Renal pelvis (tissue), 4 donors: ENCODE measurements around the gene ZDHHC1. TPM values are rescaled to one million over a fixed set of nuclear protein-coding genes. Genes with fewer than 3 reads are reported as not detected.

Source experiments
- DNase-seq: peaks from one replicate; pipeline ENCODE4 v3.0.0-alpha.2; 2013
- polyA plus RNA-seq, 3 donors: library from polyadenylated mRNA; unstranded; fragments of 120-200 nt; gene quantifications; one replicate each; pipeline ENCODE4 v1.2.1, GENCODE V29; 2013; ENCODE audit not compliant: insufficient read length in 3 of 3

Gene ZDHHC1
- polyA plus RNA-seq, 3 donors: 14.7 to 18.3 (median 15.4) TPM

GRCh38 chr16:67449336-67449735, 33.1 kb upstream of the ZDHHC1 start:
- no peak for DNase-seq

GRCh38 chr16:67448580-67448979, 32.3 kb upstream of the ZDHHC1 start:
- DNase-seq: no peak

GRCh38 chr16:67447508-67448076, 31.3 kb upstream of the ZDHHC1 start:
- DNase-seq: no peak

GRCh38 chr16:67446968-67447507, 30.8 kb upstream of the ZDHHC1 start:
- DNase-seq: no peak

GRCh38 chr16:67445913-67446907, 29.9 kb upstream of the ZDHHC1 start:
- no peak for DNase-seq

- DNase-seq: no peak
Measured at GRCh38 chr16:67445441-67445912, 29.2 kb upstream of the ZDHHC1 start.

- no peak for DNase-seq
Measured at GRCh38 chr16:67445126-67445426, 28.8 kb upstream of the ZDHHC1 start.

GRCh38 chr16:67444259-67445125, 28.2 kb upstream of the ZDHHC1 start:
- no peak for DNase-seq

GRCh38 chr16:67443265-67443664, 27.0 kb upstream of the ZDHHC1 start:
- no peak for DNase-seq

GRCh38 chr16:67442581-67443255, 26.4 kb upstream of the ZDHHC1 start:
- DNase-seq: no peak

GRCh38 chr16:67441907-67442306, 25.6 kb upstream of the ZDHHC1 start:
- DNase-seq: no peak

- no peak for DNase-seq
Measured at GRCh38 chr16:67441271-67441753, 25.0 kb upstream of the ZDHHC1 start.

- no peak for DNase-seq
Measured at GRCh38 chr16:67438824-67439393, 22.6 kb upstream of the ZDHHC1 start.

- no peak for DNase-seq
Measured at GRCh38 chr16:67438098-67438791, 22.0 kb upstream of the ZDHHC1 start.

GRCh38 chr16:67437513-67437912, 21.2 kb upstream of the ZDHHC1 start:
- DNase-seq: no peak

GRCh38 chr16:67436640-67437193, 20.4 kb upstream of the ZDHHC1 start:
- no peak for DNase-seq

- DNase-seq: no peak
Measured at GRCh38 chr16:67435758-67436164, 19.5 kb upstream of the ZDHHC1 start.

- no peak for DNase-seq
Measured at GRCh38 chr16:67433131-67433719, 16.9 kb upstream of the ZDHHC1 start.

GRCh38 chr16:67432506-67432890, 16.2 kb upstream of the ZDHHC1 start:
- no peak for DNase-seq
